GM23248 (cell line): Measurements from ENCODE around the gene CPM.

Experiments used
- EZH2 ChIP-seq: fragments of 200-600 bp; sonication (generic); IDR thresholded peaks from 2 replicates; pipeline ENCODE4 v1.6.1; 2018; ENCODE audit warnings: antibody characterized with exemption, mild to moderate bottlenecking; ENCODE audit not compliant: insufficient read depth, poor library complexity, severe bottlenecking
- EZH2phosphoT487 ChIP-seq: fragments of 200-600 bp; sonication (generic); IDR thresholded peaks from 2 replicates; pipeline ENCODE4 v1.6.1; 2018; ENCODE audit warnings: antibody characterized with exemption, moderate library complexity, mild to moderate bottlenecking, low read depth; ENCODE audit not compliant: insufficient read depth

DNA sequence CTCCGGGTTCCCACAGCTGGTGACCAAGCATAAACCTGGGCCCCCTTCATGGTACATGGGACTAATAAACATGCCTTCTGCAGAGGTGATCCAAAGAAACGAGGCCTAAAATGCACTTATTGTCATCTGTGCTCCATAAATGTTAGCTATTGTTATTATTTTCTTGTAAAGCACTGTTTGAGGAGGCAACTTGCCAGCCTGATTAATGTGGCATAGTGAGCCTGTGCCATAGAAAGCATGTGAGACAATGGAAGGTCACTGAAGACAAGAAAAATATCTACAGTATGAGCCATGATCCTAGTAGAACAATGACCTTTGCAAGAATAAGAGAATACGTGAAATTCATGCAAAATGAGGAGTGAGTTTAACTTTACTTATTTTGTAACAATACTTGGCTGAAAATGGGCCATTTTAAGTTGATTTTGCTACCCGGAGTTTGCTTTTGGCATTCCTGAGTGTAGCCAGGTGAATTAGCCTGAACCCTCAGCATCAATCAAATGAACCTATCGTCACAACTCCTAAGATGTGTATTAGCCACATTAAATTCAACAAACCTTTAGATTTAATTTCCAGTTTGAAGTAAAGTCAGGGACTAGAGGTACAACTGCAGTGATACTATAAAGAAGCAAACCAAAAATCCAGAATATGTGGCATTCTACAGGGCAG lies 52.2 kb downstream of the CPM start:
- no peak for TF ChIP-seq EZH2
- TF ChIP-seq EZH2phosphoT487: no peak
